Tibial artery (tissue), 4 donors: ENCODE results near the gene C1QTNF12.

Experiments
- DNase-seq, 2 donors: peaks; one replicate each; pipeline ENCODE4 v3.0.0-alpha.2; 2019
- H3K27ac ChIP-seq, 2 donors: fragments of 200-600 bp; sonication (generic) in 1 of 2; 1 replicate in 1 of 2; 2 replicates in 1 of 2; pipeline ENCODE4 v1.5.1; 2018 to 2019; ENCODE audit warnings: mild to moderate bottlenecking in 1 of 2
- H3K27me3 ChIP-seq, 2 donors: fragments of 200-600 bp; sonication (generic) in 1 of 2; one replicate each; pipeline versions ENCODE4 v1.5.1 to v1.6.0; 2016 to 2019
- H3K36me3 ChIP-seq, 3 donors: fragments of 200-600 bp; sonication (generic) in 2 of 3; one replicate each; pipeline ENCODE4 v1.5.1; 2016 to 2019; ENCODE audit warnings: mild to moderate bottlenecking in 2 of 3
- H3K4me1 ChIP-seq, 4 donors: fragments of 200-600 bp; sonication (generic) in 2 of 4; 1 replicate in 3 of 4; 2 replicates in 1 of 4; pipeline ENCODE4 v1.5.1; 2016 to 2019
- H3K4me3 ChIP-seq, 2 donors: fragments of 200-600 bp; sonication (generic) in 1 of 2; 1 replicate in 1 of 2; 2 replicates in 1 of 2; pipeline ENCODE4 v1.5.1; 2018 to 2019; ENCODE audit warnings: mild to moderate bottlenecking in 2 of 2
- H3K9me3 ChIP-seq, 3 donors: fragments of 200-600 bp; sonication (generic) in 1 of 3; one replicate each; pipeline ENCODE4 v1.5.1; 2016 to 2019
- CTCF ChIP-seq, 2 experiments: fragments of 200-600 bp in 1 of 2; fragments of 450-650 bp in 1 of 2; IDR thresholded peaks; one replicate each; pipeline ENCODE4 v1.5.1; 2017 to 2019; ENCODE audit warnings: antibody characterized with exemption in 2 of 2, mild to moderate bottlenecking in 1 of 2, moderate library complexity in 1 of 2
- intact Hi-C: fragments of 100-400 bp; cut with DNase I; formaldehyde crosslinking; loops from one replicate; pipeline ENCODE4 v1.15.0; 2023; ENCODE audit warnings: low total_unique reads

The C1QTNF12 gene

GRCh38 chr1:1255611-1256010 lies 9.1 kb upstream of the C1QTNF12 start:
- Histone ChIP-seq H3K36me3 (peaks cover 44 to 90% (median 70%) of the 10 kb centered on the region in 3 donors), H3K4me1 (no peaks in the 10 kb centered on the region), H3K9me3 (no peaks in the 10 kb centered on the region), H3K27me3 (no peaks in the 10 kb centered on the region), H3K4me3 (no peak overlapping the region), H3K27ac (no peak overlapping the region)
- no peak for TF ChIP-seq CTCF (IDR thresholded peaks at IDR 0.05)
- DNase-seq: no peak
- intact Hi-C loops: no loop called here

- H3K36me3 ChIP-seq: peaks cover 39 to 86% (median 67%) of the 10 kb centered on the region in 3 donors
- TF ChIP-seq CTCF (IDR thresholded peaks at IDR 0.05): no peak
Observed at GRCh38 chr1:1255078-1255477, 8.6 kb upstream of the C1QTNF12 start.

GRCh38 chr1:1254667-1254998 lies 8.1 kb upstream of the C1QTNF12 start:
- Histone ChIP-seq H3K27me3 (no peaks in the 10 kb centered on the region), H3K36me3 (peaks cover 37 to 82% (median 64%) of the 10 kb centered on the region in 3 donors), H3K9me3 (no peaks in the 10 kb centered on the region), H3K4me1 (no peaks in the 10 kb centered on the region), H3K27ac (no peak overlapping the region), H3K4me3 (no peak overlapping the region)
- intact Hi-C loops: no loop called here
- DNase-seq: no peak
- TF ChIP-seq CTCF (IDR thresholded peaks at IDR 0.05): no peak

More at GRCh38 chr1:1255078-1255477, 8.6 kb upstream of the C1QTNF12 start:
- no peaks in the 10 kb centered on the region for H3K4me1 ChIP-seq
- H3K27ac ChIP-seq: no peak overlapping the region
- no peak overlapping the region for H3K4me3 ChIP-seq
- DNase-seq: no peak
- intact Hi-C loops: no loop called here
- H3K9me3 ChIP-seq: no peaks in the 10 kb centered on the region
- H3K27me3 ChIP-seq: no peaks in the 10 kb centered on the region

GRCh38 chr1:1253972-1254666 lies 7.6 kb upstream of the C1QTNF12 start:
- TF ChIP-seq CTCF (IDR thresholded peaks at IDR 0.05): no peak
- peaks cover 33 to 76% (median 59%) of the 10 kb centered on the region in 3 donors for H3K36me3 ChIP-seq
- H3K27me3 ChIP-seq: no peaks in the 10 kb centered on the region
- H3K27ac ChIP-seq: no peak overlapping the region
- H3K4me1 ChIP-seq: no peaks in the 10 kb centered on the region
- no peak for DNase-seq
- intact Hi-C loops: no loop called here
- no peak overlapping the region for H3K4me3 ChIP-seq
- H3K9me3 ChIP-seq: no peaks in the 10 kb centered on the region

- no peak for TF ChIP-seq CTCF (IDR thresholded peaks at IDR 0.05)
- H3K27me3 ChIP-seq: peaks cover 0 to 4% of the 10 kb centered on the region in 2 donors
- H3K27ac ChIP-seq: no peak overlapping the region
- H3K9me3 ChIP-seq: no peaks in the 10 kb centered on the region
- intact Hi-C loops: no loop called here
- H3K4me3 ChIP-seq: no peak overlapping the region
- H3K4me1 ChIP-seq: no peaks in the 10 kb centered on the region
- H3K36me3 ChIP-seq: peaks cover 28 to 68% (median 55%) of the 10 kb centered on the region in 3 donors
- DNase-seq: no peak
Observed at GRCh38 chr1:1253314-1253713, 6.8 kb upstream of the C1QTNF12 start.
